ENCODE measurements around the gene ARSI.

The ARSI gene

DNA sequence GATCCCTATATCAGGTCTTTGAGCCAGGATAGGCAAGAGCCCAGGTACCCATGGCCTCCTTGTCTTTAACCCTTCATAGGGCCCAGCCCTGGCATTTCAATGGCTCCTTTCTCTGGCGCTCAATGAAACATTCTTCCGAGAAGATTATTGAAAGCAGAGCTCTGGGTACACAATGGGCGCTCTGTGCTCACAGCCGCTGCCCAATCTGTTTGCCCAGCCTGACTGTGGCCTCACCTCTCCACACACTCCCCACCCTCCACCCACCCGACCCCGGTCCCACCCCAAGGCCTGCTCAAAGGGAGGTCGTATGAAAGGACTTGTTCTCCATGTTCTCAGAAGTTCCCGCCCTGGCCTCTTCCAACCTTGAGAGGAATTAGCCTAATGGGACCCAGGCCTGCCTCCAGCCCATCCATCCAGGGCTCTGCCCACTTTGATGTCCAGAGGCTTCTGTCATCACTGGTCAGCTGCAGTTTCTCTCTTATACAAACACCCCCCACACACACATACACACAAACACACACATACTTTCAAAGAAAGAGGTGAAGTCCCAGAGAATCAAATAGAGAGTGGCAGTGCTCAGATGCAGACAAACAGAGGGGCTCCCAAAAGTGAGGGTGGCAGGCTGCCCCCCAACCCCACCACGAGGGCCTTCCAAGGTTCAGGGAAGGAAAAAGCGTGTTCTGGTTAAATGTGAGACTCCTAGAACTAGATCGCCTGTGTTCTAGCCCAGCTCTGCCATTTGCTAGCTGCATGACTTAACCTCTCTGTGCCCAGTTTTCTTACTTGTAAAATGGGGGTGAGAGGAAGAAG lies 5.1 kb upstream of the ARSI start:
- no peak for DNase-seq

DNA sequence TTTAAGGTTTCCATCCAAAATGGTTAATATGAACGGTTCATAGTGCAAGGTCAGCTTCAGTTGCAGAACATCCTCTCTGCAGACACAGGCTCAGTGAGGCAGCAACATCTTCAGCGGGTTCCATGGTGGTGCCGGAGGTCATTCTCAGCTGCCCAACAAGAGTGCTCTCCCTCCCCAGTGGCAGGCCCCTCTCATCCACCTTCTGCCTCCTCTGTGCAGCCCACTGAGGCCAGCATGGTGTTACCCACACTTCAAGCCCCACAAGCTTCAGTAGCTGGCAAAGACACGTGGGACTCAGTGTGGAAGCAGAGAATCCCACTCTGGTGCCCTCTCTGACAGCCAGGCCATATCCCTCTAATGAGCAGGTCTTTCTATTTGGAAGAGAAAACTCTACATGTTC lies 4.1 kb upstream of the ARSI start:
- no peak for DNase-seq

DNA sequence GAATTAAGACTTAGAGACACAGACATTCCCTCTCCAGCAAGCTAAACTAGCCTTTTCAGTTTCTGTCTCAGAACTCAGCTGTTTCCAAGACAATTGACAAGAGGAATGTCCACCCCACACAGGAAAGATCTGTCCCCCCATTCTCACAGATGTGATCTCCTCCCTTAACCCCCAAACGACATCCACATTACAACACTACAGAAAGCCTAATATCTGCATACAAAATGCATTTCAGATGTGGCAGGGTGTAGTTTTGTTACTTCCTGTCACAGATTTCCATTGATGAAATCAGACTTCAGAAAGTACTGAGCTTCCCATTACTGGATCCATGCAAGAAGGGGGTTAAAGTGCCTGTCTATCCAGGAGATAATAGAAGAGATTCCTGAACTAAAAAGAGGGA lies 2.9 kb upstream of the ARSI start:
- no peak for DNase-seq

DNA sequence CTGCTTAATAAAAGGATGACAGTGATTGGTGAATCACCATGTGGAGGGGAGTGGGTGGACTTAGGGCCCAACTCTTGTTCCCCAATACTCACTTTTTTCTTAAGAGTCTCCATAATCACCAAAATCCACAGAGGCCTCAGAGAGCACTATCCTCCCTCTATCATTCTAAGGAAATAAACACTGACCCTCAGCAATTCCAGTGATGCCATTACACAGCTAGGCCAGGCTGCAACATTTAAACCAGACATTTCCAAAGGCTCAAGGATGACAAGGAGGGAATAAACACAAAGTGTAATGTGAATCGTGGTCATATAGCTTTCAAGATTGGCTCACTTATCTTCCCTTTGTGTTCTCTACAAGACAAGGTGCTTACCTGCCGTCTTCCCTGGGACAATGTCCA lies 2.4 kb upstream of the ARSI start:
- DNase-seq: no peak

DNA sequence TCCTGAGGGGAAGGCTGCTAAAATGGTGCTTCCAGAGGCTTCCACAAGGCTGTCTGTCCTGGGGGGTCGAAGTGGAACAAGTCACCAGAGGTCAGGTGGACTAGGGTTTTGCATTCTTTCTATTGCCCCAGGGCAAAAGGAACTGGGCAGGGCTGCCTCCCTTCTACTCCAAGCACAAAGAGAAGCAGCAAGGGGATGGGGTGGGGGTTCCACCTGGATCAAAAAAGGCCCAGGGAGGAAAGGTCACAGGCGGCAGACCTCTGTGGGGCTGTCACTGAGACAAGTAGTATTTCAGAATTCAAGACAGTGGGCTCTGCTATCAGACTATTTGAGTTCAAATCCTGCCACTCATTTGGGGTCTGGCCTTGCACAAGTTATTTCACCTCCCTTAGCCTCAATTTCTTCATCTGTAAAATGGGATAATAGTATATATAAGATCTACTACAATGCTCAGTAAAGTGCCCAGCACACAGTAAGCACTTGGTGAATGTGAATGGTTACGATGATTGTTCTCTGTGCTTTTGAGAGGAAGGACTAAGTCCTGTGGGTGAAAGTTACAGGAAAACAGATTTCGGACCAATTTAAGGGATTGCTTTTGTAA lies 1.9 kb upstream of the ARSI start:
- DNase-seq: no peak

DNA sequence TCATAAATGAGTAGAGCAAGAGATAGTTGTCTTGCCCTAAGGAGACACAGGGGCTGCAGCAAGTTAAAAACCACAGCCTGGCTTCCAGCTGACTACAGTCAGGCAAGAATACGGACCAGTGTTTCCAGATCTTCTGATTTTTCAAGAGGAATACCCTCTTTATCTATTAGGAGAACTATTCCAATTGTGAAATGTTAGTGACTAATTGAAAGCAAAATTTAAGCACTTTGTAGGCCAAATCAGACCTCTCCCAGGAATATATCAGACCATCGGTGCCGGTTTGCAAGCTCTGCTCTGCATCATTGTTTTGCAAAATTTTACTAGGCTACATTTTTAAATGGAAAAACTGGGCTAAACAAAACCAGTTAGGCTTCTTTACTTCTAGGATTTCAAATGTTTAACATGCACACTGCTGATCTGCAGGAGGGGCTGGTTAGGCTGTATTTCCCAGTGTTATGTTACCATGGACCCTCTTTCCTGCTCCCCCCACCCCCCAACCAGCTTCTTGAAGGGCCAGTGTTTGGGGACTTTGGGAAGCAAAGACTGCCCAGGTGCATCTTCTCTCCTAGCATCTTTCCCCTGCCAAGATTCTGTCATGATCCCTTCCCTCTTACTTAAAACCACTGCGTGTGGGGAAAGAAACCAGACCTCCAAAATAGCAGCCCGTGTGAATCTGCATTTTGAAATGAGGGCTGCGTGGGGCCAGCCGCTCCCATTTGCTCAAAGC lies 1.1 kb upstream of the ARSI start:
- no peak for DNase-seq

DNA sequence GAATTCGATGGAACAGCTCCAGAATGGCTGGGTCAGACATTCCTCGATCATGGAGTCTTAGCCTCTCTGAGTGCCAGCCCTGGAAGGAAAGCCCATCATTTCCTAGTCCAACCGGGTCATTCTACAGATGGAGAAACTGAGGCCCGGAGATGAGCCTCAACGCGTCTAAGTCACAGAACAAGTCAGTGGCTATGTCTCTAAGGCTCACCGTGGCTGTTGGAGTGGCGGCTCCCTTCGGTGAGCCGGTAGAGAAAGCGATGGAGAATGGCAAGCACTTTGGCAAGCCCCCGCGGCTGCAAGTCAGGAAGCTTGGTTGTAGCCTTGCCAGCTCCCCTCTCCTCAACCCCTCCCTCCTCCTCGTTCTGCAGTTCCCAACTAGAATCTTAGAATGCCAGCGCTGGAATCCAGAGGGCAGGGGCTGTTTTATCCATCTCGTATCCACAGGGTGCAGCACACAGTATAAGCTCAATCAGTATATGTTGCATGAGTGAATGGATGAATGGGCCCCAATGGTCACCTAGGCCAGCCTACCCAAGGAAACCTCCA lies 438 bp upstream of the ARSI start:
- no peak for DNase-seq

DNA sequence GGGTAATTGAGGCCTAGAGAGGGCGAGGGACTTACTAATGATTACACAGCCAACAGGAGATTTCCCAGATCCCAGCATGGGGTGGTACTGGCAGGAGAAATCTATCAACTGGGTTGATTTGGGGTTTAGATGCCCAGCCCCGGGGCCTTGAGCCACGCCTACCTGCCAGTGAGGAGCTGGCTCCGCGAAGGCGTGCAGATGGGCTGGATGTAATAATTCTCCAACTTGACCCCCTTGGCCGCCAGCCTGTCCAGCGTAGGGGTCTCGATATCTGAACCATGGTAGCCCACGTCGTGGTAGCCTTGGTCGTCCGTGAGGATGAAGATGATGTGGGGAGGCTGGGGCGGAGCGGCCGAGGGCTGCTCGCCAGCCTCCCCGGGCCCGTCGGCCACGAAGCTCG lies 804 bp downstream of the ARSI start:
- no peak for DNase-seq

DNA sequence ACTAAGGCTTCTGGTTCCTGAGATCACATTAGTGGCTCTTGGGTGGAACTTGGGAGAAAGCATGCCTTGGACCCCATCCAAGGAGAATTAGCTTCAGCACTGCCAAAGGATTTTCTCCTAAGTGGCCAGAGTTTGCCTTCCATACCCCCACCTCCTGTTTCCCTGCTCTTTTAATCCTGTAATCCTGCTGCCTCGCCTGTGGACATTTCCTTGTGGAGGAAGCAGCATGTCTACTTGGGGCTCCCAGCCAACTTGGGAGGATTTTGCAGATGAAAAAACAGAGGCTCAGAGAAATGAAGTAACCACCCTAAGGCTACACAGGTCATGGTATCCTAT lies 1.6 kb downstream of the ARSI start:
- no peak for DNase-seq

DNA sequence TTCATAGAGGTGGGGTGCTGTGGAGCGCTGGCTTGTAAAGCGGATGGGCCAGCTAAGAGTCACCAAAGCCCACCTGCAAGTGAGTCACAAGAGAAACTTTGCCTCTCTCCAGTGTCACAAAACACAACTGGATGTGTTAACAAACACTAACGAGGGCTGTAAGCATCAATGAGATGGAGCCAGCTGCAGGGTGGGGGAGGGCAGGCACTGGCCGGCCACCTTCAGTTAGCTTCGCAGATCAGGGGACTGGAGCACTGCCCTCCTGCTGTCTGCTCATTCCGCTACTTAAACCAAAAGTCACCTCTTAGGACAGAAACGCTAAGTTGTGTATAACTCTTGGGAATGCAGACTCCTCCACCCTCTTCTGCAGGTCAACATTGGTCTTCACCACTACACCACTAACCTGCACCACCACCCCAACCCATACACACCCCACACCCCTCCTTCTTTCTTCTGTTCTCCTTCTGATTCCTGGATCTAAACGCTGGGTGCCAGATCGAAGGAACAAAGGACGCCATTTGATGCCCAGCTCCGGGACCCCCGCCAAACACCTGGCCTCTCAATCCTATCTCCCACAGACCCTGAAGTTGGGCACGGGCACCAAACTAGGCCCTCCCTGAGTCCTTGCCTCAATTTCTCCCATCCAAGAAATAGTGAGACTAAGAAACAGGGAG lies 2.1 kb downstream of the ARSI start:
- no peak for DNase-seq

DNA sequence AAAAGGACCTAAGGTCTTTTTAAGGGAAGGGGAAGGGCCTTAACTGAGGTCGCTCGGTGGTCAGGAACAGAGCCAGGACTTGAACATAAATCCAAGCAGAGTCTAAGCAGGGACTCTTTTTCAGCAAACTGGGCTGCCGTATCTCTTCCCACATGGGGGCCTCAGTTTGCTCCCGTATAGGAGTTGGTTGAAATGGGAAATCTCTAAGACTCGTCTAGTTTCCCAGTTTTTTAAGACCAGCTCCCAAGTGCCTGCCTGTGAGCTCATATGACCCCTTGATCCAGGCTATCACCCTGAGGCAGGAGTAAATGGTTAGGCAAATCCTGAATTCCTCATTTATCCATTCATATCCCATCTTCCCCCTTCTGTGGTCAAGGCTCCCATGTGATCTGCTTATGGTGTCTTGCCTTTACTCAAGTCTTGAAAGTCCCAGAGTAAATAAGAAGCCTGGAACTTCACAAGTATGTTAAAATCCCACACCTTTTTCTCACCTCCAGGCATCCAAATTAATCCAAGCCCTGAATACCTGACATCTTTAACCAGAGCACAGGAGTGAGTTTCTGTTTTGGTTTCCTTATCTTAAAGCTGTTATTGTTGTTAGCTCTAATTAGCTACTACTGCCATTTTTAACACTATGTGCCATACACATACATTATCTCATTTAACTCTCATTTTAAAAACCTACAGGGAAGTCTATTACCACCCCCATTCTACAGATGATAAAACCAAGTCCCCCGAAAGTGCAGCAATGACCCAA lies 3.0 kb downstream of the ARSI start:
- DNase-seq: no peak

DNA sequence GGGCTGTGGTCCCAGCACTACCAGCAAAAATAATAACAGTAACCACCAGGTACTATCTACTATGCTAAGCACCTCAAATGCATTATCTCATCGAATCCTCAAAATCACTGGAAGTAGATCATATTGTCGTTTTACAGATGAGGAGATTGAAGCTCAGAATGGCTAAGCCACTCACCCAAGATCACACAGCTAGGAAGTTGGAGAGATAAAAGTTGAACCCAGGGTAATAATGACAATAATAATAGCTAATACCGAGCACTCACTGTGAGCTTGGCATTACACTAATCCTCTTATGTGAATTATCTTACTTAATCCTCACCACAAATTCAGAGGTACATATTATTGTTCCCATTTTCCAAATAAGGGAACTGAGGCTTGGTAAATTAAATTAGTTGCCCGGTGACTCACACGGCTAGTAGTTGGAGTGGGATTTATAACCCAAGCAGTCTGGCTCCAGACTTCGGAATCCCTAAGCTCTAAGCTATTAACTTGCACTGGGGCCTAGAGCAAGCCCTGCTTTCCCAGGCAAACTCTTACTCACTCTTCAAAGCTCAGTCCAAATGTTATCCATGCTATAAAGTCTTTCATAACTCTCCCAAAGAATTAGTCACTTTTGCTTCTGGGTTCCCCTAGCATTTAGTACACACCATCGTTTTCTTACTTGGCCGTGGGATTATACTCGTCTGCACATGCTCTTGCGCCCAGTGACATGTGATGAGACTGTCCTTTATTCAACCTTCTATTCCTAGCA lies 3.8 kb downstream of the ARSI start:
- DNase-seq: no peak

DNA sequence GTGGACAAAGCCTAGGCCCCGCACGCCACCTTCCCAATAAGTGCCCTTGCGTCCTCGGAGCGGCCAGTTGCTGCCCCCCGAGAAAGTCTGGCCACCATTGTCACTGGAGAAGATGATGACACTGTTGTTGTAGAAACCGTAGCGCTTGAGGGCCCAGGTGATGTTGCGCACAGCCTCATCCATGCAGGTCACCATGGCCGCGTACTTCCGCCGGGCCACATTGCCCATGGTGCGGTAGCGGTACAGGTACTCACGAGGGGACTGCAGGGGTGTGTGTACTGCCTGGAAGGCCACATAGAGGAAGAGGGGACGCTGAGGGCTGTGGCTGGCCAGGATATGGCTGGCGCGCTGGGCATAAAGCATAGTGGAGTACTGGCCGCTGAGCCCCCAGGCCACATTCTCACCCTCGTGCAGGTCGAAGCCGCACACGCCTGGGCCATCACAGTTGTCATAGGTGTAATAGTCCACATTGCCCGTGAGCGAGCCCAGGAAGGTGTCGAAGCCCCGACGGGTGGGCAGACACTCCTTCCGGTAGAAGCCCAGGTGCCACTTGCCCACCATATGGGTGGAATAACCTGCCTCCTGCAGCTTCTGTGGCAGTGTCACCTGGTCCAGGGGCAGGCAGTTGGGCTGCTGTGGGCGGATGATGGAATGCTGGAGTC lies 4.6 kb downstream of the ARSI start:
- DNase-seq: no peak

DNA sequence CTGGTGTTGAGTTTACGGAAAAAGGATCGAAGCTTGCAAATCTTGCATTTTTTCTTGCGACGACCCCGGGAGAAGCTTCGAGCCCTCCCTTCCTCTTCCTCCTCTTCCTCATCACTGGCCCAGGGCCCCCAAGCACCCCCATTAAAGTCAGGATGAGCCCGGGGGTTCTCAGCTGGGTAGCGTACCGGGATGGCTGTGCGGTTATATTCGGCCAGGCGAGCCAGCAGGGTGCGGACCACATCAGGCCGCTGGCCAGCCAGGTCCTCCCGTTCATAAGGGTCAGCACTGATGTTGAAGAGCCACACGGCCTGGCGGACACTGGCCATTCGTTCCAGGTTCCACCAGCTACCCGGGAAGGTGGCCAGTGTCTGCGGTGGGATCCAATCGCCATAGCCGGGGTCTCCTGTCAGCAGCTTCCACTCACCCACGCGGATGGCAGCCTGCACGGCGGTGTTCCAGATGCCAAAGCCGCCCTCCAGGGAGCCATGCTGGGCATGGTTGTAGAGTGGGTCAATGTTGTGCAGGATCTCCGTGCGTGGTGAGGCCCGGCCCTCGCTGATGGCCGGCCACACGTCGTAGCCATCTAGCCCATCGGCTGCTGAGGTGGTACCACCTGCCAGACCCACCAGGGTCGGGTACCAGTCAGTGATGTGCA lies 5.3 kb downstream of the ARSI start:
- DNase-seq: no peak

DNA sequence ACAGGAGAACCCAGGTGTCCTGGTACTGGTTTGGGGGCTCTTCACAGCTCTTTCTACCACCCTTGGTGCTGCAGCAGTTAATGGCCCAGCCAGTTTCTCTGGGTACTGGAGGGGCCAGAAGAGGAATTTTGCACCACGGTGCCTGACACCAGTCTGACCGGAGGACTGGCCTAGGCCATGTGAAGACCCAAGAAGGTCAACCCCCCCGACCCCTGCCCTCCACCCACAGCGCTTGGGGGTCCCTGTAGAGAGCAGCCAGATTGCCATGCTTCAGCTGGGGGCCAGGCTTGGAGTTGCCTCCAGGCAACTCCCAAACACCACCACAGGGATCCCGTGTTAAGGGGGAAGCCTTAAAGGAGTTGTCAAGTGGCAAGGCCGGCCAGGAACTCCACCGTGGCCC lies 6.2 kb downstream of the ARSI start:
- no peak for DNase-seq

DNA sequence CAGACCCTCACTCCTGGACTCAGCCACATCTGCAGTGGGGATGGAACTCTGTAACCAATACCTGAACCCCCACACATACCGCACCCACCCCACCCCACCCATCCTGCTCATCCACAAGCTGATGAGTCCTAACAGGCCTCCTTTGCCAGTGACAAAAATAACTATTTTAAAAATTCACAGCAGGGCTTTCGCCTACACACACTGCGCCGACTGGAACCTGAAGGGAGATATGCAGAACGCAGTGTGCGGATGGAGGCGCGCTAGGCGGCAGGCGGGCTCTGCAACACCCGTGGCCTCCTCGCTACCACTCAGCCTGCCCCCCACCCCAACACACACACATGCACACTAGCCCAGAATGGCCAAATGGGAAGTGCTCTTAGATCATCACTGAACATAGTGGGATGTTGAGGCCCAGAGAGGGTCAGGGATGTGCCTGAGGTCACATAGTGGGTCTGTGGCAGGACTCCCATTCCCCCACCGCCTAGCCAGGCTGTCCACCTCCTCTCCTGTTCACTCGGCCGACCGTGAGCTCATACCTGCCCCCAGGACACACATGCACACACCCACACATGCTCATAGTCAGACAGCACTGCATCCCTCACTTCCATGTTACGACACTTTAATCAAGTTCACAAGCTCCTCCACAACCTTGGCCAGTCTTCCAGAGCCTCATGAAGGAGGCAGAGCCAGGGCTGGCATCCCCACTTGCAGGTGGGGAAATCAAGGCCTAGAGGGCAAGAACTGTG lies 6.8 kb downstream of the ARSI start:
- no peak for DNase-seq

DNA sequence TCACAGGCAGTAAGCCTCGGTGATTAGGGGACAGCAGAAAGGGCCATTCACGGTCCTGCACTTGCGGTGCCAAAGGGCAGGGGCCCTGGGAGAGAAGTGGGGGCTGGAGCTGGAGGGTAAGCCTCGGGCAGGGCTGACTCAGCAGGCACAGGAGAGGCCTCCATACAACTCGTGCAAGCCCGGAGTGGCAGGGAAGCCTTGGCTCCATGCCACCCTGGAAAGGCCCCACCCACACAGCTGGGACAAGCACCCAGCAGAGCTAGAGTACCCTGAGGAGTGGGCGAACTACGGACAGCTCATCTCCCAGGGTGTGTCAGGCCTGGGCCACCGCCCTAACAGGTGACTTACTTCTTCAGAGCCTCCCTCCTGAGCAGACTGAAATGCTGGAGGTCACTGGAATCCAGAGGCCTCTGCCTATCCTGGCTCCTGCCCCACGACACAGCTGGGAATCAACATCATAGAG lies 7.5 kb downstream of the ARSI start:
- no peak for DNase-seq

DNA sequence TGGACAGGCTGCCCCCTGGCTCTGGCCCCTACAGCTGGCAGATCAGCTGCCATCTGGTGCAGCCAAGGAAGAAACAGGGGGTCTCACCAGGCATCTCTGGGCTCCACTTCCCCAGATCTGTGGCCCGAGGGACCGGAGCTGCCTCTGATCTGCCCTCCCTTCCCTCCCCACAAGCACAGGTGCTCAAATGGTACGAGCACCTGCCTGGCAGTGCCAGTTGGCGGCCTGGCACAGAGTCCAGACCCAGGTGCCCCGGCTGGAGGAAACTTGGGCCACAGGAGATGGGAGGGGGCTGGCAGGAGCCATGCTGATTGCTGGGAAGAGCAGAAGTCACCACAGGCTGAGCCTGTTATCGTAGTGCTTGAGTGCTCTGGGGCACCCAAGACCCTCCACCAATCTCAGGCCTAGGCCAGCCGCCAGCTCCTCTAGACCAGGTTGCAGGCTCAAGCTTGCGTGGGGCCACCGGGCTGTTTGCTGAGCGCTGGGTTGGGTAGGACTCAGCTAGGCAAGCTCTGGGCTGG lies 8.1 kb downstream of the ARSI start:
- DNase-seq: no peak

DNA sequence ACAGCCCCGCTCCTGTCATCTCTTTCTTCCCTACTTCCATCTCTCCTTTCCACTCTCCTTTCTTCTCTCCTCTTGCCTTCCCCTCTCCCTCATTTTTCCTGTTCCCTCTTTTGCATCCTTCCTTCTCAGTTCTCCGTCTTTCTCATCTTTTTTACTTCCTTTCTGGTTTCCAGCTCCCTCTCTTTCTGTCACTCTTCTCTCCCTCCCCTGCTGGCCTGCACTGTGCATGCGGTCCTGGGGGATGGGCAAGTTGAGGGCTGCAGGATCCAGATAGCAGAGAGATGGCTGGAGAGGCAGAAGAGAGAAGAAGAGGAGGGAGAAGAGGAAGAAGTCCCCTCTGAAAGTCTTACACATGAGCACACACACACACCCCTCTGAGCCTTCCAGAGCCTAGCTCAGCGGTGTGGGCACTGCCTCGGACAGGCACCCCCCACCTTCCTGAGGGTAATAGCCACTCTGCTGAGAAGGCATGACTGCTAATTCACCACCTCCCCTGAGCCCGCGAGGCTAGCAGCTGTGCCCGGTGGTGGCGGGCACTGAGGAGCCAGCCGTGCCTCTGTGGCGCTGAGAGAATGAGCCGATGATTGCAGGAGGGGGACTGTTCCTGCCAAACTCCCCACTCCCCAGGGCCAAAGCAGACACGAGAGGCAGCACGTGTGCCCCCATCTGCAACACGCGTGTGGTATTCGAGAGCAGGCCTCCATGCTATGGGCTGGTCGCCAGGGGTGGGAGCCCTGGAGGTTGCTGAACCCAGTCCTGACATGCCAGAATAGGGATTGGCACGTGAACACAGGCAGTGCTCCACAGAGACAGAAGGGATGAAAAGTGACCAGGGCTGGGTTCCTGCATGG lies 9.4 kb downstream of the ARSI start:
- DNase-seq: no peak
